D721Med (cell line): ENCODE results near the gene CDC42BPG.

Source experiments
- DNase-seq: peaks from one replicate; pipeline ENCODE4 v3.0.0; 2011; ENCODE audit warnings: low spot score; ENCODE audit not compliant: insufficient read length
- FAIRE-seq: peaks from 2 replicates; lab custom pipeline; 2011; peaks lifted over from hg19 to GRCh38; lab: Jason Lieb, UNC
- TF ChIP-seq, protein P1 (sequence below): IDR thresholded peaks from 2 replicates; pipeline ENCODE4 v1.5.1; 2012; ENCODE audit warnings: mild to moderate bottlenecking, control low read depth; ENCODE audit not compliant: insufficient read depth; ENCODE audit errors: missing control alignments

The CDC42BPG gene

GRCh38 chr11:64885367-64886286 is 41.2 kb upstream of the CDC42BPG start:
- no peak for FAIRE-seq
- TF ChIP-seq, protein P1, sequence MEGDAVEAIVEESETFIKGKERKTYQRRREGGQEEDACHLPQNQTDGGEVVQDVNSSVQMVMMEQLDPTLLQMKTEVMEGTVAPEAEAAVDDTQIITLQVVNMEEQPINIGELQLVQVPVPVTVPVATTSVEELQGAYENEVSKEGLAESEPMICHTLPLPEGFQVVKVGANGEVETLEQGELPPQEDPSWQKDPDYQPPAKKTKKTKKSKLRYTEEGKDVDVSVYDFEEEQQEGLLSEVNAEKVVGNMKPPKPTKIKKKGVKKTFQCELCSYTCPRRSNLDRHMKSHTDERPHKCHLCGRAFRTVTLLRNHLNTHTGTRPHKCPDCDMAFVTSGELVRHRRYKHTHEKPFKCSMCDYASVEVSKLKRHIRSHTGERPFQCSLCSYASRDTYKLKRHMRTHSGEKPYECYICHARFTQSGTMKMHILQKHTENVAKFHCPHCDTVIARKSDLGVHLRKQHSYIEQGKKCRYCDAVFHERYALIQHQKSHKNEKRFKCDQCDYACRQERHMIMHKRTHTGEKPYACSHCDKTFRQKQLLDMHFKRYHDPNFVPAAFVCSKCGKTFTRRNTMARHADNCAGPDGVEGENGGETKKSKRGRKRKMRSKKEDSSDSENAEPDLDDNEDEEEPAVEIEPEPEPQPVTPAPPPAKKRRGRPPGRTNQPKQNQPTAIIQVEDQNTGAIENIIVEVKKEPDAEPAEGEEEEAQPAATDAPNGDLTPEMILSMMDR: no peak
- no peak for DNase-seq

GRCh38 chr11:64884019-64884418 is 39.6 kb upstream of the CDC42BPG start:
- TF ChIP-seq, protein P1: no peak

DNA sequence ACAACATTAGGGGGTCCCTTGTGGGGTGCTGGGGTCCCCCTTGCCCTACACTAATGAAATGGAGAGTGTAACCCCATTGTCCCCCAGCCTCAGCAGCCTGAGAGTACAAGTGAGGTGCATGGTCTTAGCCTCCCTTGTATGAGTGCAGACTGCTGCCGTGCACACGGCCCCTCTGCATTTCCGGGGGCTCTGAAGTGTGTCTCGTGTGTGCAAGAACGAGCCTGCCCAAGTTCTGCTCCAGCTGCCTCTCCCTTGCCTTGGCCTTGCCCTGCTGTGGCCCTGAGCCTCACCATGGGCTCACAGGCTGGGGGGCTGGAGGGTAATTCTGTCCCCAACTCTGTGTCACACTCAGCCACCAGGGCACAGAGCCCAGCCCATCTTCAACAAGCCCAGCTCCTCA is 39.1 kb upstream of the CDC42BPG start:
- FAIRE-seq (no peak), DNase-seq (no peak)
- TF ChIP-seq, protein P1: no peak

More at GRCh38 chr11:64884019-64884418, 39.6 kb upstream of the CDC42BPG start:
- DNase-seq: no peak
- no peak for FAIRE-seq

DNA sequence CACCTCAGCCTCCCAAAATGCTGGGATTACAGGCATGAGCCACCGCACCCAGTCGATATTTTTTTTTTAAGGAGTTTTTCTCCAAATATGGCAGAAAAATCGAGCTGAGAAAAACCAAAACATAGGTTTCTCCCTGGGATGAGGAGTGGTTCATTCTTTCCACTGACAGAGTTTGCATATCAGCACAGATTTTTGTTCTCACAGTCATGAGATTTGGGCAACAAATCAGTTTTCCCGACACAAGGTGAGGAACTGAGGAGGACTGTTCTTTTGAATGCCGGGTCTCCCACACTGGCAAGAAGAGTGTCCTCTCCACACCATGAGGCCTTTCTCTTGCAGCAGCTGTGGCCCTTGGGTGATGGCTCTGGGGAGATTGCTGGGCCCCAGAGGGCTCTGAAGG is 37.8 kb upstream of the CDC42BPG start:
- DNase-seq (no peak), FAIRE-seq (no peak)

GRCh38 chr11:64881476-64881875 is 37.0 kb upstream of the CDC42BPG start:
- FAIRE-seq (no peak), DNase-seq (no peak)
- TF ChIP-seq, protein P1: no peak

More for the DNA sequence above, 37.8 kb upstream of the CDC42BPG start:
- TF ChIP-seq, protein P1: no peak

GRCh38 chr11:64880240-64881001 is 36.0 kb upstream of the CDC42BPG start:
- TF ChIP-seq, protein P1: no peak
- no peak for DNase-seq
- FAIRE-seq: no peak
